ENCODE results near the gene NT5M. TPM values are rescaled to one million over a fixed set of nuclear protein-coding genes. Genes with fewer than 3 reads are reported as not detected.

Gene NT5M
- total and polyA plus RNA-seq, 11 donors: 4.1 to 15.1 (median 7.6) TPM

GRCh38 chr17:17258011-17258410, 45.2 kb upstream of the NT5M start:
- 87 to 93% (median 90%) methylated on average over 7 of the region's 7 CpGs for WGBS, 4 donors
- no peak overlapping the region for H3K27ac ChIP-seq

GRCh38 chr17:17258998-17259397, 44.2 kb upstream of the NT5M start:
- no peaks in the 10 kb centered on the region for H3K4me1 ChIP-seq
- H3K9me3 ChIP-seq: no peaks in the 10 kb centered on the region
- no peak for ATAC-seq
- WGBS, 4 donors: 90 to 95% (median 94%) methylated on average over 4 of the region's 4 CpGs
- H3K36me3 ChIP-seq: peaks cover 0 to 100% (median 97%) of the 10 kb centered on the region in 9 donors
- no peak overlapping the region for H3K27ac ChIP-seq
- no peaks in the 10 kb centered on the region for H3K27me3 ChIP-seq
- DNase-seq: no peak
- no peak for TF ChIP-seq POLR2A (IDR thresholded peaks at IDR 0.05)
- no peak for TF ChIP-seq CTCF (IDR thresholded peaks at IDR 0.05)
- H3K4me3 ChIP-seq: no peak overlapping the region
- intact Hi-C loops (cut with DNase I): no loop called here

More at GRCh38 chr17:17258011-17258410, 45.2 kb upstream of the NT5M start:
- no peaks in the 10 kb centered on the region for H3K4me1 ChIP-seq
- intact Hi-C loops (cut with DNase I): no loop called here
- TF ChIP-seq CTCF (IDR thresholded peaks at IDR 0.05) (no peak), POLR2A (IDR thresholded peaks at IDR 0.05) (no peak)
- DNase-seq: no peak
- no peak overlapping the region for H3K4me3 ChIP-seq
- H3K27me3 ChIP-seq: no peaks in the 10 kb centered on the region
- H3K36me3 ChIP-seq: peaks cover 0 to 100% (median 98%) of the 10 kb centered on the region in 9 donors
- H3K9me3 ChIP-seq: no peaks in the 10 kb centered on the region
- ATAC-seq: no peak

- Histone ChIP-seq H3K36me3 (peaks cover 0 to 100% (median 97%) of the 10 kb centered on the region in 9 donors), H3K9me3 (no peaks in the 10 kb centered on the region), H3K4me3 (no peak overlapping the region), H3K4me1 (no peaks in the 10 kb centered on the region), H3K27me3 (no peaks in the 10 kb centered on the region), H3K27ac (no peak overlapping the region)
- TF ChIP-seq POLR2A (IDR thresholded peaks at IDR 0.05) (no peak), CTCF (IDR thresholded peaks at IDR 0.05) (no peak)
- WGBS, 4 donors: 50 to 76% (median 57%) methylated on average over 2 of the region's 2 CpGs
- ATAC-seq: no peak
- intact Hi-C loops (cut with DNase I): no loop called here
- DNase-seq: no peak
These were observed 38.7 kb upstream of the NT5M start for GRCh38 chr17:17264430-17264829.

GRCh38 chr17:17269926-17270773, 33.0 kb upstream of the NT5M start:
- Histone ChIP-seq H3K9me3 (no peaks in the 10 kb centered on the region), H3K4me1 (peaks cover 0 to under 1% (median 0%) of the 10 kb centered on the region in 12 donors), H3K27me3 (no peaks in the 10 kb centered on the region), H3K4me3 (no peak overlapping the region), H3K27ac (no peak overlapping the region), H3K36me3 (peaks cover 0 to 100% (median 98%) of the 10 kb centered on the region in 9 donors)
- no peak for ATAC-seq
- TF ChIP-seq POLR2A (IDR thresholded peaks at IDR 0.05) (no peak), CTCF (IDR thresholded peaks at IDR 0.05) (peak in 4 of 12 donors; percentile 18 to 20 (median 19))
- intact Hi-C loops (cut with DNase I): loop anchor here in 1 of 10 donors (10.0 kb wide), 1 partner anchor 265 kb away; no protein-coding TSS in a partner anchor
- no peak for DNase-seq
- WGBS, 4 donors: 85 to 92% (median 89%) methylated on average over 9 of the region's 9 CpGs

All from heart left ventricle (tissue), 16 donors.